GM19438 (cell line): ENCODE measurements around the gene SPRR1A.

Experiments used
- ATAC-seq: cut with Tn5 transposase; IDR thresholded peaks from one replicate; pipeline ENCODE4 v1.9.1; 2021; ENCODE audit warnings: low read depth; ENCODE audit not compliant: unreplicated experiment

Gene SPRR1A, protein sequence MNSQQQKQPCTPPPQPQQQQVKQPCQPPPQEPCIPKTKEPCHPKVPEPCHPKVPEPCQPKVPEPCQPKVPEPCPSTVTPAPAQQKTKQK

DNA sequence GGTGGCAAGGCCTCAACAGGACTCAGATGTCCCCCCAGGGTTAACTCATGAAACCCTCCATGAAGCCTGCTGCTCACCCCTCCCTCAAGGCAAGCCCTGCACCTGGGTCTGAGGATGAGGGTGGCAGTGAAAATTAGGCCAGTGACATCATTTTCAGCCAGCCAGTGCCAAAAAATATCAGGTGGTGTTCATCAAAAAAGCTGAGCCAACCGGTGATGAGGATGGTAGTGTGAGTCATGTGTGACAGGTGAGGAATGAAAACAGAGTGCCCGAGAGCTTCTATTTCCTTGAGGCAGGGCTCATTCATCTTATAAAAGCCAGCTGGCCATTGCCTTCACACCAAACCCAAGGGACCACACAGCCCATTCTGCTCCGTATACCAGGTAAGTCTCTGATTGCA lies at the start of gene SPRR1A:
Gene SPRR1A, plus strand, starts transcription at position 339 of the 400 bp plus-strand sequence. CDS start 1,150 bp downstream, outside the sequence.
- ATAC-seq: no peak

DNA sequence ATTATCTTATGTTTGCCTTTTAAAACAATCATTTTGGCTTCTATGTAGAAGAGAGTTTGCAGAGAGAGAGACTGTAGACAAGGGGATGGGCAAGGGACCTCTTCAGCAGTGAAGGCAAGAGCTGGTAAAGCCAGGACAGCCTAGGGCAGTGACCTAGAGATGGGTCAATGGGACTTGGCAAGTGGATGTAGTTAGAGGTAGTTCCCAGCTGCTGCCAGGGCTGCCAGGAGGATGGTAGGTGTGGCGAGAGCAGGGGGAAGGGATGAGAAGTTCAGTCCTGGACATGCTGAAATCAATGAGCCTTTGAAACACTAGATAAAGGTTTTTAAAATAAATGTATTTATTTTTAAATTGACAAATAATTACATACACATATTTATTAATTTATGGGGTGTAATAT lies 43.3 kb upstream of the SPRR1A start:
- no peak for ATAC-seq

DNA sequence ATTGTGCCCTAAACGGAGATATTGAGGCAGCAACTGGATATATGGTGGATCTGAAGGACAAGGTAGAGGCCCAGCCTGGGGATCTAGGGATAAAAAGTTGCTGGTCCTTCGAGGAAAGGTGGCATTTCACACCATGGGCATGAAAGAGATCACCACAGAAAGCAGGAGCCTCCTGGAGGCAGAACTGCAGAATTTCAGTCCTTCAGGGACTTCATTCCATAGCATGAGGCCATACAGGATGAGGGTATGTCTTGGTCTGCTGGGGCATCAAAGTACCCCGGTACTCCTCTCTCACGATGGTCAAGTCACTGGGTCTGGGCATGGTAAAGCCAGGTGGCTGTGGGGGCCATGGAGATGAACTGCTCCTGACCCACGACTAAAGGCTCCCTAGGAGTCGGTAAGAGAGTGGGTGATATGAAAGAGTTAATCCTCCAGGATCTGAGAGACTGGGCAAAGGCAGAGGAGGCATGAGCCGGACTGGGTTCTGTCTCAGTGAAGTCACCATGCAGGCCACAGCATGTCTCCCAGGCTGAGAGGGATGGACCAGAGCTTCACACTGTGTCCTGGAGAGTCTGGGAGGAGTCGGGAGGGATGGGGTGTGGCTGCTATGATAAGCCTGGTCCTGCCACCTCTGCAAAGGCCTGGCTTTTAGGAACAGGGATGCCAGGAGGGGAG lies 42.7 kb upstream of the SPRR1A start:
- ATAC-seq: no peak

DNA sequence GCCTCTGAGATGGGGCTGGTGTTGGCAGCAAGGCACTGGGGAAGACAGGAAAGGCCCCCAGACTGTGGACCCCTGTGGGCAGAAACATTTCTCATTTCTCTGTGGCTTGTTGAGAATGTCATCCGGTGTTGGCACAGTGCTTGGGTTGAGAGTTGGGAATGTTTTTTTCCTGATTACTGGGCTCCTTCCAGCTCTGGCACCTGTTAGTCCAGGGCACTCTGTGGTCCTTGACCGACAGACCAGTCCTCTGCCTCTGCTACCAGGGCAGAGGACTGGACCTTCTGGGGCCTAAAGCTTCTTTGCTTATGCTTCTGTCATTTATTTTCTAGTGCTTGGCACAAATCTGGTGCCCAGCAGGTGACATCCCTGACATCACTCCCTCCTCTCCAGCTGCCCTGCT lies 41.7 kb upstream of the SPRR1A start:
- ATAC-seq: no peak

DNA sequence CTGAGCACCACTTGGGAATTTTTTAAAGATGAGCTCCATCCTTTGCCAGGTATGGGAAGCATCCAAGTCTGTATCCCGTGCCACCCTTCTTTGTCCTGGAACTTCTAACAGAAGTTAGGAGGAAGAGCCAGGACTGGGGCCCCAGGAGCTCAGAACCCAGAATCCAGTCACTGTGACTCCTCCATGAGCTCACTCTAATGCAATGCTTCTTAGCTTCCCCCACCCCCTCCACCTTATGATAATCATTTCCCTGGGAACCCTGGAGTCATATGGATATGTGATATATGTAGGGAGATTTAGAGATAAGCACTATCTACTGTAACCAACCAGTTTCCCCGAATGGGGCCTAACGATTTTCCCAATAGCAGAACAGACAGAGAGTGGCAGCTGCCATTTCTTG lies 37.6 kb upstream of the SPRR1A start:
- no peak for ATAC-seq

DNA sequence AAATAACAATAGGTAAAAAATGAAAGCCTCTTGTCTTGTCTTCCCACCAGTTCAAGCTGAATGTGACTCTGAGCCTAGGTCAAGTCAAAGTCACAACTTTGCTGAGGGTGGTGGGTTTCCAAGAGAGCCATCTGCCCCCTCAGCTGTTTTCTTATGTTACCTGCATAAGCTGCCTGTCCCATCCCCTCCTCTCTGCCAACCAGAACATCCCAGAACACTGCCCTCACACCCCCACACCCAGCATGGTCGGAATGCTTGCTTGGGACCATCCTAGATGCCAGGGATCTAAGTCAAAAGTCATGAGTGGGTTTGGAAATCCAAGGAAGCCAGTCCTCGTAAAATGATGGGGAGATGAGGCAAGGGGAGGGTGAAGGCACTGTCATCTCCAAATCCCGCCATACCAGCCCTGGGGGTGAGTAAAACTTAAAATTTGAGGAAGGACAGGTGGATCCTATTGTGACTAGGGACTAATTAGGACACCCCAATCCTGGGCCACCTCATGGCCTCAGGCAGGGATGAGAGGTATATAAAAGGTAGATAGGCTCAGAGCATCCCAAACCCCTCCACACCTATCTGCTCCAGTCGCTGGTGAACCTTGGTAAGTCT lies 37.1 kb upstream of the SPRR1A start, which contains the start of gene SPRR5:
Gene SPRR5, plus strand, starts transcription at position 556 of the 606 bp plus-strand sequence. CDS start 1,349 bp downstream, outside the sequence.
- ATAC-seq: no peak

DNA sequence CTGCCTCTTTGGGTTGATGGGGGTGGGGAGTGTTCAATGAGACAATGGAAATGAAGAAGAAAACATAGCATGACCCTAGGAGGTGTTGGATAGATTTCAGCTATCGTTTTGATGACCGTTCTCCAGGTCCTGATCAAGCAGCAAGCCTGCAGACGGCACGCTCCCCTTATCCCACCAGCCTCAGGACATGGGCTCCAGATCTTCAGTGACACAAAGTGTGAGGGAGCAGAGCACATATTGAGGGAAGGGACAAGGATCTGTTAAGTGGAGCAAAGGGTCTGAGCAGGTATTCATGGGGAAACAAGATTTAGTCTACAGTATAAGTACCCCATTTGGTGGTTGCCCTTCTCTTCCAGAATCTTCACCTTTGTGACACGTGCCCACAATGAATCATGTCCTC lies 32.2 kb upstream of the SPRR1A start:
- no peak for ATAC-seq

DNA sequence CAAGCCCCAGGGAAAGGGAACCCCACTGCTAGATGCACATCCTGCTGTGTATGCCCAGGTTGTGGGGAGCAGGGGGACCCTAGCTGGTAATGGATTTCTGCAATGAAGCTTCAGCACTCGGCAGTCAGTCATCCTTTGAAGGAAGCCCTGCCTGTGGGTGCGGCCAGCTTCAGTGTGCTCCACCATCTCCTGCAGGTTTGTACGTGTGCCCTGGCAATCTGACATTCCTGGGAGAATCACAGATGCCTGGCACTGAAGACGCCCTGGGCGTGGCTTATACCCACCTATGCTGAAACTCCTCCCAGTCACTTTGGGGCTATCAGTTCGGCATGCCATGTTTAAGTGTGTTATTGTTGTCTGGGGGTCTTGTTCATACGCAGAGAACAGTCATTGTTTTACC lies 30.1 kb upstream of the SPRR1A start:
- ATAC-seq: no peak

DNA sequence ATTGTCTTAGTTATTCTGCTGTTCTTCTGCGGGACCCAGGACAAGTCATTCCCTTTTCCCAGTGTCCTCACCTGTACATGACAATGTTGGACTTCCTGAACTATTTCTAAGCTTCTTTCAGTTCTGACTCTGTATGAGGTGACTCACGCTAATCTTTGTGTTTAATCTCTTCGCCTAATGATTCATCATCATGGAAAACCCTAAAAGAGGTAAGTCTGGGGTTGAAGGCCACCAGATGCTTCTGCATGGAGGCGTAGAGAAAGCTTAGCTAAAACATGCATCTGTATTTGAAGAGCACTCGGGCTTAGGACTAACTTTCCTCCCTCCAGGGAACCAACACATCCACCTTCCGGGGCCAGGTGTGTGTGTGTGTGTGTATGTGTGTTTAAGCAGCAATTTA lies 29.4 kb upstream of the SPRR1A start:
- ATAC-seq: no peak

DNA sequence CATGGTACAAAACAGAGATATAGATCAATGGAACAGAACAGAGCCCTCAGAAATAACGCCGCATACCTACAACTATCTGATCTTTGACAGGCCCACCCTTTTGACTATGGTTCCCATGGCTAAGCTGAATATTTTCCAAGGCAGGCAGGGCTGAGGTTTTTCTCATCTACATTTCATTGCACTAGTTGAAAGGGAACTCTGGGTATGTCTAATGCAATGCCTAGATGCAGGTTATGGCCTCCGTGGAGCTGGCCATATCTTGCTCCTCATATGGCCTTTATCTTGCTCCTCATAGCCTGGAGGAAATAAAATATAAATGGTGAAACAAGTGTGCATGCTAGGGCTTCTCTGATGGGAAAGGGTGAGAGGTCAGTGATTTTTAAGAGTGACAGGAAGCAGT lies 26.3 kb upstream of the SPRR1A start:
- ATAC-seq: no peak

DNA sequence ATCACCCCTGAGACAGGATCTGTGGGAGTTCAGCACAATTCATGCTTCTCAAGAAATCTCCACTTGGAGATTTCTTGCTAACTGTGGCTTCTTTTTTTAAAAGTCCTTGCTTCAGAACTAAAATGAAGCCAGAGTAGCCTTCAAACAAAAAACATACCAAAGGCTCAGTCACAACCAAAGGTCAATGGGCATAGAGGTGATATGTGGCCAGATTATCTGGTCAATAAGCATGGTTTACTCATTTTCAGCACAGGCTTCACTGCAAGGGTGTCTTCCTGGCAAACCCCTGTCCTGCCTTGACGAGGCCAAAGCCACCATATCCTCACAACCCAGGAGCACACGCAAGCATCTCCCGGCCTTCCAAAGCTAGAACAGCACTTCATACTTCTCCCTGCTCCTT lies 24.6 kb upstream of the SPRR1A start:
- no peak for ATAC-seq

DNA sequence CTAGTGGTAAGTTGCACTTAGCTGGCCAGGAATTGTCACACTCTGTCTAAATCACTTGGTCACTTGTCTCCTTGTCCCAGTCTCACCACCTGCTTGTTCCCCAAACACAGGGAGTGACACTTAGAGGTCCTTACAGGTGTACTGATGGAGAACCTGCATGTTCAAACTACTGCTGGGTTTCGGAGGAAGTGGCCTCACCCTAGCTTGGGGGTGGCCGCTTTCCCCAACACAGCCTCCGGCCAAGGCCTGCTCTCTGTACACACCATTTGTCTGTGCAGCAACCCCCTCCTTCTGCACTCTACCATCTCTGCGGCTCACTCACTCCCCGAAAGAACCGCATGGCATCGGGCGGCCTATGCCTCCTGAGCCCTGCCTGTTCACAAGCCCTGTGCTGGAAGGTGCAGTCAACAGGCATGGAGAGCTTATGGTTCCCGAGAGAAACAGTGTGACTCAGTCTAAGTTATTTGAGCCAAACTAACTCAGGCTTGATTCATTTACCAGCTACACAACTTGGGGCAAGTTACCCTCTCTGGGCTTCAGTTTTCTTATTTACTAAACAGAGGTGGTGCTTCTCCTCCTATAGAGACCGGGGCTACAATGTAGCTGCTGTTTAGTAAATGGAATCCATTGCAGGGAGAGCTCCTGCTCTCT lies 24.0 kb upstream of the SPRR1A start:
- no peak for ATAC-seq

DNA sequence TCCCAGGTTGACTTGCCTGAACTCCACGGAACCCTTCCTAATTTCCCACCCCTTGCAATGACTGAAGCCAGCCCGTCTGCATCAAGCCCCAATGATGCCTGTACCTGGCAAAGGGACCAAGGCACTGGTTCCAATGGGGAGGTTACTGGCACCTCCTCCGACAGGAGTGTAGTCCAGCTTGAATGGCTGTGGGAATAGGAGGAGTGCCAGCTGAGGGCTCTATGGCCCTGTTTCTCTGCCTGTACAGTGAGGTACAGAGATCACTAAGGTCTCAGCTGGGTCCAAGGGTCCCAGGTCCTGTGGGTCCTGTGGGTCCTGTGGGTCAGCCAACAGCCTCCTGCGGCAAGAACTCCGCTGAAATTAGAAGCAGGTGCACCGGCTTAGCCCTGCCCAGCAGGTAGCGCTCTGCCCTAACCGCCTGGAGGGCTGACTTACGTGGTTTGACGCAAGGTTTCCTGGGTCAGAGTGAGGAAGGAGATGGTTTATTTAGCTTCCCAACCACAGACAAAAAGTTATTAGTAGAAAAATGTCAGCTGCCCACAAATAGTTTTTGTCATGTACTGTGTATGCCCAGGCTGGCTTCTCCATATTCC lies 23.3 kb upstream of the SPRR1A start:
- ATAC-seq: no peak

DNA sequence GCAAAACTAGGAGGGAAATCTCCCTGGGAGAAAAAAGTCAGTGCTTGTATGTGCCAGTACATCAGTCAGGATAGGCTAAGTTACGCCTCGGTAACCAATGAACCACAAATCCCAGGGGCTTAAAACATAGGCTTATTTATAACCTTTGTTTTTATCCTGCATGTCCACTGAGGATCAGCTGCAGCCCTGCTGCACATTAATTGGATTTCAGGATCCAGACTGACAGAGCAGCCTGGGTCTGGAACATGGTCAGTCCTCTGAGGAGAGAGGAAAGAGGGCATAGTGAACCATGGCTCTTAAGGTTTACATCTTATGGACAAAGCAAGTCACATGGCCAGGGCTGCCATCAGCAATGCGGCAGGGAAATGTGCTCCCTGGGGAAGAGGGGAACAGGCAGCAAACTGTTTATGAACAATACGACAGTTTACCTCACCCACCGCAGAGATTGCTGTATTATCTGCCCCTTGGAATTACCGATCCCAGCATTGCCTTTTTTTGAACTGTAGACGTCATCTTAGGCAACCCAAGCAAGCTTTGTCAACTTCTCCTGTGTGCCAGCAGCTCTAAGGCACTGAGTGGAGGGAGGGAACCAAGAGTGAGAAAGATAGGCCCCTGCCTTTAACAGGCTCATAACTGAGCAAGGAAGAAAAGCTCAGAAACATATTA lies 22.5 kb upstream of the SPRR1A start:
- ATAC-seq: no peak

DNA sequence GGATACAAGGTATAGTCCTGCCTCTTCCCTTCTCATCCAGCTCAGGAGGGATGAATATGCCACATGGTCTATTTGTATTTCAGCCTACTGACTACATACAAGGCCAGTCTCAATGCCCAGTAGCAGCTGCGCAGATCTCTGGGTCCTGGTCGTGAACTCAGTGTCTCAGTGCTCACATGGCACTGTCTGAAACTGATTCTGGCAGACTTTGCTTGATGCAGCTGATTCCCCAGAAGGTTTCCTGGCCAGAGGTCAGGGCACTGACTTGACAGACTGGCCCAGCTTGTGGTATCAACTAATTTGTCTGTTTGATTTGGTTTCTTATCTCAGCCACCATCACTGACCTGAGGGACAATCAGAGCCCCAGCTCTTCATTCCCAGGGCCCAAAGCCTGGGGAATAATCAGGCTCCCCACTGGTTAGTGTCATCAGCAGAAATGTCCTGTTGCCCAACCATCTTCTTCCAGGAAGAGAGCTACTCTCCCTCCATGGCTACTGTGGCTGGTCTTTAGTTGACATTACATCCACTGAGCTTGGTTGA lies 20.9 kb upstream of the SPRR1A start:
- ATAC-seq: no peak

DNA sequence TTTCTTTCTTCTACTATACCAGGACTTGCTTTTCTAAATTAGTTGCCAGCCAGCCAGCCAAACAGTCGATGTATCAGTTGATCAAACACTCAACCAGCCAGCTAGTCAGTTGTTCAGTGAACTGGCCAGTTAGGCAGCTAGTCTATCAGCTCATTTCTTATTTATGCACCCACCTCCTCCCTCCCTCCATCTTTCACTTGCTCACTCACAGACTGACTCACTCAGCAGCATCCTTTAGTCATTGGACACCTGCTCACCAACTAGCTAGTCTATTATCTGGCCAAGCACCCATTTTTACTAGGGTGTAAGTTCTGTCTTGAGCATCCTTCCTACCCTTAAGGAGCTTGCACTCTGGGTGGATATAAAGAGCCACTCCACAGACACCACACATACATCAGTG lies 19.3 kb upstream of the SPRR1A start:
- ATAC-seq: no peak

DNA sequence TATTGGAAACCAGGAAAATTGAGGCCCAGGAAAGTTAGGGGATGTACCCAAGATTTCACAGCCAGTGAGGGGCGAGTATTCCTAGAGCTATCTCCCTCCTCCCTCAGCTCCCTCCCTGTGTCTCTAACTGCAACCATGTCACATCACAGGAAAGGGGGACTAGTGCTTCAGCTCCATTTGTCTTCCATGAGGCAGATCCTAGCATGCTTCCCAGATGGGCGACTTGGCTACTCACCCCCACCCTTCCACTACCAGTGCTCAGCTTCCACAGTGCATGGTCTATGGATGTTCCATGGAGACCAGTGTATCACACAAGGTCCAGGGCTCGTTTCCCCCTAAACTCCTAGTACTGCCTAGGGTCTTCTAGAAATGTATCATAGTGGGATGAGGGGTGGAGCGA lies 18.0 kb upstream of the SPRR1A start:
- ATAC-seq: no peak

DNA sequence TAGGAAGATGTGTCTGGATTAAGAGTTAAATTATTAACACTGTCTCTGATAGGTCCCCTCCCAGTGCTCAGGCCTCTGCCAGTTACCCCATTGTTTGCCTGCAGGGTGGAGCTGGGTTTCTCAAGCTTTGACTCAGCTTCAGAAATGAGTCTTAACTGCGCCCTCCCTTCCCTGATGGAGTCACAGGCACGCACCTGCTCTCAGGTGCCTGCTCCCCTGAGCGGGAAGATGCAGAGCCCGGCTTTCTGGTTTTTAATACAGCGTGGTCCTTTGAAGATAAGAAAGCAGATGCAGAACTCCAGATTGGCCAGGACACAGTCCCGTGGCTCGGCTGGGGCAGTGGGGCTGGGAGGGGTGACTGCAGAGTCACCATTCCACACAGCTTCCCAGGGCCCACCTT lies 16.7 kb upstream of the SPRR1A start:
- ATAC-seq: no peak

DNA sequence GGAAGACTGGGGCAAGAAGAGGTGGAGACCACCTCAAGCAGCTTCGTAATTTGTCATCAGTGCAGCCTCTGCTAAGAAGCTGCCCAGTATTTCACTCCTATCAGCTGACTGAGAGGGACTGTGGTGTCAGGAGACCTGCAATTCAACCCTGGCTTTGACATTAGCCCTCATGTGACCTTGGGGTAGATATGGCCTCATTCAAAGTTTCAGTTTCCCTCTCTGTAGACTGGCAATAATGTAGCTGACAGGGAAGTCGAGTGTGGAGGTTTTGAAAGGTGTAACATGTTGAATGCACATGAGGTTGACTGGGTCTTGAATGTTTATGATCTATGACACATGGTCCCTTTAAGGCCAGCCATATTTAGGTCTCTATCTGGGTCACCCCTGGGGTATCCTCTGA lies 15.6 kb upstream of the SPRR1A start:
- ATAC-seq: peak; percentile 89

DNA sequence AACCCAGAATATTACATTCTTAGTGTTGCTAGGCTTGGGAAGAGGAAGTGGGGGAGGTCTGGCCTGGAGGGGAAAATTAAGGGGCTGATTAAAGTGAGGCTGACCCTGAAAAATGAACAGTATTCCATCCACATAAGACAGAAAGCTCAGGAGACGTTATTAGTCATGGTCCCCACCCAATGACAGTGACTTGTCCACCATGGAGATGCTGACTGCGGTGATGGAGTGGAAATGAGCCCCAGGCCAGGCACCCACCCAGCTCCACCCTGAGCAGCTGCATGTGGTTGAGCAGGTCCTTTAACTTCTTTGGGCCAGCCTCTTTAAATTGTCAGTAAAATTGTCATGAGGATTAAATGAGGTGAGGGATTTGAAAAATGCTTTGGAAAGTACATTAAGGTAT lies 14.8 kb upstream of the SPRR1A start:
- ATAC-seq: no peak

DNA sequence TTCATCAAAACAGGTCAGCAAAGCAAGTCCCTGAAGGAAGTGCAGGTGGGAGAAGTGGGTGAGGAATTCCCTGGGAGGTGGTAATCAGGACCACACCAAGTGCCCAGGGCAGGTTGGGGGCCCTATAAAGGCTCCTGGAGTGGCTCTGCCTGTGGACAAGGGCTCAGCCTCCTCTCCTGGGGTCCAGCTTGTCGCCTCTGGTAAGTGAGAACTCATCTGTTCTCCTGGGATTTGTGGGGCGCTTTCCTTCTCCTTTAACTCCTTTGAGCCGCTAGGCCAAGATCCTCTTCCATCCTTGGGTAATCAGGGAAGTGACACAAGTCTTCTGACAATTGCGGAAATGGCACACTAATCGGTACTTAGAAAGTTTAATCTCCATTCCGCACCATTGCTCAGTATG lies 13.4 kb upstream of the SPRR1A start, which contains the start of gene SPRR4:
Gene SPRR4, plus strand, starts transcription at position 154 of the 400 bp plus-strand sequence. CDS start 1,243 bp downstream, outside the sequence.
- ATAC-seq: no peak
